Measurements from ENCODE around the gene SPTBN4.

Gene SPTBN4

DNA sequence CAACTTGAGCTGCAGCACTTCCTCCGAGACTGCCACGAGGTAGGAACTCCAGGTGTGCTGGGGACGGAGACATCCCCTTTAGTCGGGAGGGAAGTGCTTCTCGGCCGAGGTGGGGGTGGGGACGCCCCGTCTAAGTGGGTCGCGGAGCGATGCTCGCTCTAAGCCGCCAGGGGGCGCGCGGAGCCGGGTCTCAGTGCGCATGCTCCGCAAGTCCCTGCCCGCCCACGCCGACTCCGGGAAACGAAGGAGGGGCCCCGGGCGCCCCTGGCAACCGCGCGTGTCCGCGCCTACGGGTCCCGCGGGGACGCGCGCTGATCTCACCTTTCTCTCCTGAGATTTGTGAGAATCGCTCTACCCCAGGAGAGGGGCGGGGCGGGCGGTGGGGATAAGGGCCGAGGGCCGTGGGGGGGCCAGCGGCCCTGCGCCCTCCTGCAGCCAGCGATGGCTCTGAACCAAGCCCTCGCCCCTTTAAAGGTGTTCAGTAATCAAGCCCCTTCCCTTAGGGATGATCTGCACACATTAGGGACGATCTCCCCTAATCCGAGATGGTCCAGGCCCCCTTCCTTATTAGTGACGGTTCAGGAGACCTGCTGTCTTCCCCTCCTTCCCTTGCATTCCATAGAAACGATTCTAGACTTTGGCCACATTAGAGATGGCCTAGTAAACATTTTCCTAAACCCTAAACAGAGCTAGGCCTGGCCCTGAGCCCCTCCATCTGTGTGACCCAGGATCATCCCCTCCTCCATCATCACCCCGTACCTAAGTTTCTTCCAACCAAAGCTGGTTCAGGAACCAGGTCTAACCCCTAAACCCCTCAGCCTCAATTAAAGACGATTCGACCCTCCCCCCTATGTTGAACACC, 62.5 kb downstream of the SPTBN4 start:
- Histone ChIP-seq H3K9ac (ENCODE audit: low read length) (no peak overlapping the region), H3K9me2 (ENCODE audit: low read depth, low read length) (no peaks in the 10 kb centered on the region), H2AFZ (ENCODE audit: low read length) (no peak overlapping the region), H3K4me2 (ENCODE audit: low read length) (peak overlapping the region; percentile 51), H3K79me2 (ENCODE audit: insufficient read depth, low read length) (no peaks in the 10 kb centered on the region), H3K27me3 (ENCODE audit: insufficient read depth, low read length) (no peaks in the 10 kb centered on the region; the same call in 1 of the 2 replicates), H3K36me3 (ENCODE audit: insufficient read depth, low read length) (no peaks in the 10 kb centered on the region), H4K20me1 (ENCODE audit: insufficient read depth, low read length) (no peaks in the 10 kb centered on the region), H3K4me3 (ENCODE audit: low read depth, low read length, poor library complexity, severe bottlenecking) (peak overlapping the region; percentile 40), H3K4me1 (ENCODE audit: insufficient read depth, low read length, severe bottlenecking) (peaks cover 10% of the 10 kb centered on the region), H3K9me3 (ENCODE audit: low read length) (no peaks in the 10 kb centered on the region), H3K27ac (ENCODE audit: low read depth, low read length, poor library complexity, severe bottlenecking) (no peak overlapping the region), H3F3A (ENCODE audit: insufficient read depth, low read length) (no peaks in the 10 kb centered on the region)
- no peak for TF ChIP-seq EZH2 (IDR thresholded peaks at IDR 0.05; ENCODE audit: borderline replicate concordance, low read length)
- TF ChIP-seq, protein P1, sequence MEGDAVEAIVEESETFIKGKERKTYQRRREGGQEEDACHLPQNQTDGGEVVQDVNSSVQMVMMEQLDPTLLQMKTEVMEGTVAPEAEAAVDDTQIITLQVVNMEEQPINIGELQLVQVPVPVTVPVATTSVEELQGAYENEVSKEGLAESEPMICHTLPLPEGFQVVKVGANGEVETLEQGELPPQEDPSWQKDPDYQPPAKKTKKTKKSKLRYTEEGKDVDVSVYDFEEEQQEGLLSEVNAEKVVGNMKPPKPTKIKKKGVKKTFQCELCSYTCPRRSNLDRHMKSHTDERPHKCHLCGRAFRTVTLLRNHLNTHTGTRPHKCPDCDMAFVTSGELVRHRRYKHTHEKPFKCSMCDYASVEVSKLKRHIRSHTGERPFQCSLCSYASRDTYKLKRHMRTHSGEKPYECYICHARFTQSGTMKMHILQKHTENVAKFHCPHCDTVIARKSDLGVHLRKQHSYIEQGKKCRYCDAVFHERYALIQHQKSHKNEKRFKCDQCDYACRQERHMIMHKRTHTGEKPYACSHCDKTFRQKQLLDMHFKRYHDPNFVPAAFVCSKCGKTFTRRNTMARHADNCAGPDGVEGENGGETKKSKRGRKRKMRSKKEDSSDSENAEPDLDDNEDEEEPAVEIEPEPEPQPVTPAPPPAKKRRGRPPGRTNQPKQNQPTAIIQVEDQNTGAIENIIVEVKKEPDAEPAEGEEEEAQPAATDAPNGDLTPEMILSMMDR (IDR thresholded peaks at IDR 0.05; ENCODE audit: low read length): peak; percentile 90

DNA sequence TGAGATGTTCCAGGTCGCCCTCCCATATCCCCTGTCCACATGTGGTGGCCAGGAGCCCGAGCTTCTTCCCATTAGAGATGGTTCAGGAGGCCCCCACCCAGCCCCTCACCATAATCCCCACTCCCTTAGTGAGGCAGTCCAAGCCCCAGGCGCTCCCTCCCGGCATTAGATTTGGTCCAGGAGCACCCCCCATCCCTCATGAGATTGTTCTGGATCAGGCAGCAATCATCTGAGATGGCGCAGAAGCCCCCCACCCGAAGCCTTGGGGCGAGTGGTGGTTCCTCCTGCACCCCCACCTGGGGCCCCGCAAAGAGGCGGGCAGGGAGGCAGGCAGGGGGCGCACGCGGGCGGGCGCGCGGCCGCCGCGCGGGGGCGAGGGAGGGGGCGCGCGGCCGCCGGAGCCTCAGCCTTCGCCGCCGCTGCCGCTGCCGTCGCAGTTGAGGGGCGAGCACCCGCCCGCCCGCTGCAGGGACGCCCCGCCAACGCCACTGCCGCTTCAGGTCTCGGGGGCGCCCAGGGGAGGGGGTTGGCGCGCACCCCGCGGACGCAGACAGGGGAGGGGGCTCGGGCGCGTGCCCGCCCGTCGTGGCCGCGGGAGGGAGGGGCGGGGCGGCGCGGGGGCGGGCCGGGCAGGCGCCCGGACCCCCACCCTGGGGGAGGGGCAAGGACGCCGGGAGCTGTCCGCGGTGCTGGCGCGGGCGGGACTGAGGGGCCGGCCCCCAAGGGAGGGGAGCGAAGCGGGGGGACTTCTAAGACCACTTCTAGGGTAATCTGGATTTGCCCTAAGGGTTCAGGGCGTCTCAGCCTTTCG, 63.5 kb downstream of the SPTBN4 start:
- Histone ChIP-seq H3K4me1 (ENCODE audit: insufficient read depth, low read length, severe bottlenecking) (peaks cover 10% of the 10 kb centered on the region), H3K4me3 (ENCODE audit: low read depth, low read length, poor library complexity, severe bottlenecking) (peak overlapping the region; percentile 40), H3K36me3 (ENCODE audit: insufficient read depth, low read length) (no peaks in the 10 kb centered on the region), H3K27me3 (ENCODE audit: insufficient read depth, low read length) (no peaks in the 10 kb centered on the region; the same call in 1 of the 2 replicates), H4K20me1 (ENCODE audit: insufficient read depth, low read length) (no peaks in the 10 kb centered on the region), H3K9ac (ENCODE audit: low read length) (no peak overlapping the region), H2AFZ (ENCODE audit: low read length) (no peak overlapping the region), H3K4me2 (ENCODE audit: low read length) (peak overlapping the region; percentile 51), H3K9me2 (ENCODE audit: low read depth, low read length) (no peaks in the 10 kb centered on the region), H3K79me2 (ENCODE audit: insufficient read depth, low read length) (no peaks in the 10 kb centered on the region), H3K27ac (ENCODE audit: low read depth, low read length, poor library complexity, severe bottlenecking) (no peak overlapping the region), H3K9me3 (ENCODE audit: low read length) (no peaks in the 10 kb centered on the region), H3F3A (ENCODE audit: insufficient read depth, low read length) (no peaks in the 10 kb centered on the region)
- TF ChIP-seq EZH2 (IDR thresholded peaks at IDR 0.05; ENCODE audit: borderline replicate concordance, low read length): no peak
- TF ChIP-seq, protein P1 (IDR thresholded peaks at IDR 0.05; ENCODE audit: low read length): peak; percentile 45

DNA sequence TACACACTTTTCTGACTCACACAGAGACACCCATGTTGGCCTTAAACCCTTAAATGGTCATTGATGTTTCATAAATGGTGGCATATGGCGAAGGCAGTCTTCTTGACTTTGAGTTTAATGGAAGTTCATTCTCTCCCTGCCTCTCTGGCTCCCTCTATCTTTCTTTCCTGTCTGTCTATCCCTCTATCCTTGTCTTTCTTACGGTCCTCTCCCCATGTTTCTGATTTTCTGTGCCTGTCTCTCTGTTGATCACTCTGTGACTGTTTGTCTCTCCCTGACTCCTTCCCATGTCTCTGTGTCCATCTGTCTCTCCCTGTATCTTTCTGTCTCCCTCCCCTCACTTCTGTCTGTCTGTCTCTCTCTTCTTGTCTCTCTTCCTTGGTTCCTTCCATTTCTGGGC, 66.7 kb downstream of the SPTBN4 start:
- Histone ChIP-seq H3K9me2 (ENCODE audit: low read depth, low read length) (no peaks in the 10 kb centered on the region), H2AFZ (ENCODE audit: low read length) (no peak overlapping the region), H3F3A (ENCODE audit: insufficient read depth, low read length) (no peaks in the 10 kb centered on the region), H3K9me3 (ENCODE audit: low read length) (no peaks in the 10 kb centered on the region), H3K4me1 (ENCODE audit: insufficient read depth, low read length, severe bottlenecking) (peaks cover 10% of the 10 kb centered on the region), H3K27me3 (ENCODE audit: insufficient read depth, low read length) (no peaks in the 10 kb centered on the region; the same call in 1 of the 2 replicates), H3K36me3 (ENCODE audit: insufficient read depth, low read length) (no peaks in the 10 kb centered on the region), H3K27ac (ENCODE audit: low read depth, low read length, poor library complexity, severe bottlenecking) (no peak overlapping the region), H3K4me3 (ENCODE audit: low read depth, low read length, poor library complexity, severe bottlenecking) (no peak overlapping the region), H3K79me2 (ENCODE audit: insufficient read depth, low read length) (no peaks in the 10 kb centered on the region), H3K4me2 (ENCODE audit: low read length) (no peak overlapping the region), H4K20me1 (ENCODE audit: insufficient read depth, low read length) (no peaks in the 10 kb centered on the region), H3K9ac (ENCODE audit: low read length) (no peak overlapping the region)
- TF ChIP-seq, protein P1 (IDR thresholded peaks at IDR 0.05; ENCODE audit: low read length): no peak
- TF ChIP-seq EZH2 (IDR thresholded peaks at IDR 0.05; ENCODE audit: borderline replicate concordance, low read length): no peak

All from OCI-LY1 (cell line).